RKO (cell line): ENCODE measurements around the gene NENF.

ENCODE experiments used
- DNase-seq: peaks from one replicate; pipeline ENCODE4 v3.0.0-alpha.2; 2016; ENCODE audit warnings: low spot score

NENF gene

GRCh38 chr1:212431644-212432043 lies 1.1 kb upstream of the NENF start:
- DNase-seq = no peak

GRCh38 chr1:212432272-212432660 lies 454 bp upstream of the NENF start:
- DNase-seq = peak; percentile 29

DNA sequence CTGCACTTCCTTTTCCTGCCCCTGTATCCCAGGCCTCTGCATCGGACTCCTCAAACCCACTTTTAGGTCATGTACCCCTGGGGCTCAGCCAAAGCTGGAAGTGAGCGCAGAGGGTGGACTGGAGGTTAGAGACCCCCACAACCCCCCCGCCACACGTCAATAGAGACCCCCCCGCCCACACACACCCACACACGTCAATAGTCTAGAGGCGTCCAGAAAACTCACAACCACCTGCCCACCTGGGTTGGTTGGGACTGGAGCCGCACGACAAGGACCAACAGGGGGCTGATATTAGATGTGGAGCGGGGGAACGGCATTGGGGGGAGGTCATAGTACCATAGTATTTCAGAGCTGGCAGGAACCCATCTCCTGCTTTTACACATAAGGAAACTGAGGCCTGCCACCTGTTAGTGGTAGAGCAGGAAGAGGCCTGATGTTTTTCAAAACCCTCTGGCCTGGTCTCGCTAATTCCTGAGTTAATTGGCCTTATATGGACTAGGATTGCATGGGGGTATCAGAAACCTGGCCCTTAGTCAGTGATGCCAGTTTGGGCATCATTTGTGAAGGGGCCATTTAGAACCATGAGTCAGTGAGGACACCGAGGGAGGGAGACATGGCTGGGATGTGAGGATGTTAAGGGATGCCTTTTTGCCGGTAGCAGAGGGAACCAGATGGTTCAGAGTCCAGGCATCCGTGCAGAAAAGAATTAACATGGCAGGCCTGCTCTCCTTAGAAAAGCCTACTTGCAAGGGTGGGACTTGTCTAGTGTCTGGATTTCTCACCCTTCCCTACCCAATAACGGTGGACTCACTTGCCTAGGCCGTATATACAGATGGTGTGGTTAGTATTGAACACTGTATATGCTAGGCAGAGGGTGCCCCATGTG lies 1.1 kb downstream of the NENF start:
- peak; percentile 16 for DNase-seq

GRCh38 chr1:212434992-212435391 lies 2.3 kb downstream of the NENF start:
- DNase-seq = no peak

DNA sequence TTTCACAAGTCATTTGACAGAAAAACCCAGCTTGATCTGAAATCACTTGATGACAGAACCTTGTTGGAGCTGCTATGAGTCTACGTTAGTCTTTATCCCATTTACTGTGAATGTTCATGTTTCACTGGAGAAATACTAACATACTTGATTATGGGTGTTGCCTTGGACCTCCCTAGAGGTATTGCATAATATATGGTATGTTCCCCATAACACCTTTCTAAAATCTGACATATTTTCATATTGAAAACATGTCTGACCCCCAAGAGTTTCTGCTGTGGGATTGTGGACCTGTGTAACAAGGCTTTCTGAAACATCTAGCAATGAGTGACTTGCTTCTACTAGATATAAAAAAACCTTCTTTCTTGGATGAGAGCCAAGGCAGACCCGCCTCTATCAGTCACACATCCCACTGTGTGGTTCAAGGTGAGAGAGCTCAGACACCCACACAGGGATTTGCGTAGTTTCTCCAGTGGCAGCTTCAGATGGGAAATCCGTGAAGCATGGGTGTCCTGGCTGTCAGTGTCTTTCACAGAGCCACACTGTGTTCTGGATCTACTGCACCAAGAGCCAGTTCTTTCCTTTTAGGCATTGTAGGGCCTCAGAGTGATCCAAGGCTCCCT lies 4.6 kb downstream of the NENF start:
- DNase-seq = no peak

DNA sequence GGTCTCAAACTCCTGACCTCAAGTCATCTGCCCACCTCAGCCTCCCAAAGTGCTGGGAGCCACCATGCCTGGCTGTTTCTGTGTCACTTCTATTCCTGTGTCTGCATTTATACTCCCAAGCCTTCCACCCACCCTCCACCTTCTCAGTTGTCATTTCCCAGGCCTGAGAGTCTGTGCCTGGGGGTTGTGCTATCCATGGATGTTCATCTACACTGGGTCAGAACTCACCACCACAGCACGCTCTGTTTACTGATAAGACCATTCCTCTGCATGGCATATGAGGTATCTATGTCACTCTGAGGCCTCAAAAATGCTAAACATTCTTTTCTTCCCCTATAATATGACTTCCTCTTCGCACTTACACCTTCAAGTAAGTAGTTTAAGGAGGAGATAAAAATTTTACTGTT lies 6.1 kb downstream of the NENF start:
- no peak for DNase-seq

DNA sequence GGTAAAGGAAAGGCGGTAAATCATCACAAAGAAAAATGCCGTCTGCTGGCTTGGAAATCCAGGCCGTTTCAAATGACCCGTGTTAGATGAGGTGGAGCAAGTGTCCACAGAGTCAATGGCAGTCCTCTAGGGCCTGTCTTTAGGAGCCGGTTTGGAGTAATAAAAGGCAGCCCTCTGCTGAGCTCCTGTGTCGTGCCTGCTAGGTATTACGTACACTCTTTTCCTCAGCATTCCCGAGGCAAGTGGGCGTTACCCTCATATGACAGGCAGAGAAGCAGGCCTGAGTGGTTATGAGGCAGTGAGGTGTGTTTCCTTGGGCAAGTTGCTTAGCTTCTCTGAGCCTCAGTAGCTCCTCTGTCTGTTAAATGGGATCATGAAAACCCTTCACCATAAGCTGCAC lies 7.7 kb downstream of the NENF start:
- DNase-seq = no peak

DNA sequence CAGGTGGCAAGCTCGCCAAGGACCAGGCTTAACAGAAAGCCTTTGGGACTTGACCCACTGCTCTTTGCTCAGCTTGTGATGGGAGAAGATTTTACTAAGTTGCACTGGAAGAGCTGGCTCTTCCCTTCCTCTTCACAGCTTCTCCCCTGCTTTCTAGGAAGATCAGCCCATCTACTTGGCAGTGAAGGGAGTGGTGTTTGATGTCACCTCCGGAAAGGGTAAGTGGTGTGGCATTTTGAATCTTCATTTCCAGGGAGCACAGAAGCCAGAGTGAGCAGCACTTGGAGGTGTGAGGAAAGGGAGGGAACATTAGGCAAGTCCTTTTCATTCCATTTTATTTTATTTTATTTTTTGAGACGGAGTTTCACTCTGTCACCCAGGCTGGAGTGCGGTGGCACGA lies 9.7 kb downstream of the NENF start:
- DNase-seq = no peak

DNA sequence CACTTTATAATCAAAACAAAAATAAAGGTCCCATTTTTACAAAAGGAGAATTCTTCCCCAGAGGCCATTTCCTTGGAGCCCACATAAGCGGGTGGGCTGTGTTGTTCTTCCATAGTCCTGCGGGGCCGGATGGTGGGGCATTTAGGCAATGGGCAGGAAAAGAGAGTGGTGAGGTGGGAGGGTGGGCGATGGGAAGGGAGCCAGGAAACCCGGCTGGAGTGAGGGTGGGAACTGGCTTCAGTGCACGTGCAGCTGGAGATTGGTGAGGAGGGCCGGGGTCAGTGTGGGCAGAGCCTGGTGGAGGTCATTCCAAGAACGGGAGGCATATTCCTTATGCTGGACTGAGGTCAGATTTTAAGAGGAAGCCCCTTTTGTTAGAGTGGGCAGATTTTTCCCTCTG lies 13.6 kb downstream of the NENF start:
- no peak for DNase-seq

DNA sequence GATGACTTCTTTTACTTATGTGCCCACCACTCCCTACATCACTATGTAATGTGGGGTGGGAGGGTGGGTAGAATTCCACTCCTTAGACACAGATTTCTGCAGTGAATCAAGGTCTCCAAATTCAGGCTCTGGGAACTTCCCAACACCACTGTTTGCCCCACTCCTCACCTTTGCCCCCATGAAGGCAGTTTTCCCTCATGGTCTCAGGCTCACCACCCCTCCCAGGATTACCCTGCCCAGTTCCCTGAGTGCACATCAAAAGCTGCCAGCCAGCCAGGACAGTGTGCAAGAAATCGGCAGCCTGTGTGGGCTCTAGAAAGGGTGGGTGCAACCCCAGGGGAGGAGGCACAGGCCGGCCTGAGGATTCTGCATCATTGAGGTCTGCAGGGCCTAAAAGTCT lies 14.8 kb downstream of the NENF start:
- DNase-seq = no peak

- DNase-seq = no peak
Measured at GRCh38 chr1:212450331-212450881, 17.7 kb downstream of the NENF start.

DNA sequence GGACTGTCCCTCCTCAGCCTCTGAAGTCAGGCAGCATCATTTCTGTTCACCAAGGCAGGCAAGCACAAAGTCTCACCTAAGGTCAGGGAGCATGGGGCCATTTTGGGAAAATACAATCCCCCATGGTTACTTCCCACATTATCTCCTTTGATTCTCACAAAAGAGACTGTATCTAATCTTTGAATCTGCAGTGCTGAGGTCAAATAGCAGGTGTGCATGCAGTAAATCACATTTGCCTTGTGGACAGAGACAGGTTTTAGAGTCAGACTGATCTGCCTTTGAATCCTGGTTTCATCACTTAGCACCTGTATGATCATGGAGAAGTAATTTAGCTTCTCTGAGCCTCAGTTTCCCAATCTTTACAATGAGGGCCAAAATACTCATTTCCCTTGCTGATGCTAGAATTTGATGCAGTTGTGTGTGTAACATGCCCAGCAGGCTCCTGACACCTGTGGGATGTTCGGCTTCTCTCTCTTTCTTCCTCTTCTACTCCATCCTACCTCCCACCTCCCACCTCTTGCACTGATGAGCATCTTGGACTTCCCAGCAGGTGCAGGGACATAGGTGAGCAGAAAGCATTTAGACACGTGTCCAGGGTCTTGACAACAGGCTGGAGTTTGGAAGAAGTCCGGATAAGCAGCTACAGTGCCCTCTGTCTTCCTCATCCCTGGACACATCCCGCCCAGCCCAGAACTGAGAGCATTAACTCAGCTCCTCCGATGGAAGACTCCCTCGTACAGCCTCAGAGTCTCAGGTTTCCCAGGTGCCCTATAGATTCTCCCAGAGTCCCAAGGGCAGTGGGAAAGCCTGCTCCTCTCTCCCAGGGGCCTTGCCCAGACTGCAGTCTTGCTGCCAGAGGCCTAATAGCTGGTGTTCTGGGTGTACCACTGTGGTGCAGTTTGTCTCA lies 18.9 kb downstream of the NENF start:
- DNase-seq = no peak

GRCh38 chr1:212452323-212453155 lies 19.8 kb downstream of the NENF start:
- DNase-seq = no peak

DNA sequence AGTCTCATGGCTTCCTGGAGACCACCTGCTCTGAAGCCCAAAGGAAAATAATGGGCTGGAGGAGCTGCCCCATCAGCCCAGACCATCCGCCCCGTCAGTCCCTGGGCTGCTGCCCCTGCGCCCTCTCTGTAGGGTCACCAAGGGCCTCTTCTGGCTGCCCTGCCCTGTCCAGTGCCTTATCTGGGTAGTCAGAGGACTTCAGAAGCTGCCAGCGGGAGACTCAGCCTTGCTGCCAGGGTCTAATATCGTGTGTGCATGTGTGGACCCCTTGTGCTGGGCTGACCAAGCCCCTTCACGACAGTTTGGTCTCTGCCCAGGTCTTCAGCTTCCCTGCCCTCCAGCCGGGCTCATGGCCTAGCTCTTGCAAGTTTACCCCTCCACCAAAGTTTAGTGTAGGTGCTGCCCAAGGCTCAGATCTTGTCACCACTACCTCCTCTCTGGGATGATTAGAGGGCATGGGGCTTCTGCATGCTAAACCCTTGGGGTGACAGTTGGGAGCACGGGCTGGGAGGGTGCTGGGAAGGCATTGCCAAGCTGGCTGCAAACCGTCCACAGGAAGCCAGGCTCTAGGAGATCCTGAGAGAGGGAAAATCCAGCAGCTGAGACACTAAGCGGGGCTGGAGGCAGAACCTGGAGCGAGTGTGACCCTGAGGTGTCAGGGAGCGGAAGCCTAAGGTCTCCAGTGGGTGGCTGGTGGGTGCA lies 20.6 kb downstream of the NENF start:
- no peak for DNase-seq

DNA sequence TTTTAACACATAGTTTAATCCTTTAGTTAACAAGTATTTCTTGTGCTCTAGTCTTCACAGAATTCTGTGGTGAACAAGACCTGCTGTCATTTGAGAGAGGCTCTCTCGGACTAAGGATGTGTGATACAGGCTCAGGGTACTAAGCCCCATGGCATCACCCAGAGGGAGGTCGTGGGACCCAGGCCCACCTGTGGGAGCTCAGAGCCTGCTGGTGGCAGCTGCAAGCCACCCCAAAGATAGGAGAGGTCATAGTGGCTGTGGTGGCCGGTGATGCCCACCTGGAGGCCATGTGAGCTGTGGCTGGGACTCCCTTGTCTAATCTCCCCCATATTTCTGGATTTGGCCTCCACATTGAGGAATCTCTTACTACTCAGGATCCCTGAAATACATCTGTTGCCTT lies 22.0 kb downstream of the NENF start:
- no peak for DNase-seq

- DNase-seq = no peak
Measured at GRCh38 chr1:212455401-212455800, 22.7 kb downstream of the NENF start.

- peak; percentile 80 for DNase-seq
Measured at GRCh38 chr1:212455803-212456528, 23.2 kb downstream of the NENF start.

- peak; percentile 43 for DNase-seq
Measured at GRCh38 chr1:212457740-212458338, 25.1 kb downstream of the NENF start.

GRCh38 chr1:212458817-212459216 lies 26.1 kb downstream of the NENF start:
- DNase-seq = no peak

GRCh38 chr1:212459656-212460055 lies 26.9 kb downstream of the NENF start:
- DNase-seq = no peak
